SJSA1 (cell line): ENCODE measurements around the gene PRLH. TPM values are rescaled to one million over a fixed set of nuclear protein-coding genes. Genes with fewer than 3 reads are reported as not detected.

Experiments used
- DNase-seq, 2 experiments: peaks; one replicate each; pipeline ENCODE4 v3.0.0-alpha.2; 2015 to 2020; ENCODE audit warnings: low spot score in 2 of 2, low read depth in 1 of 2
- H3K27ac ChIP-seq: fragments of 250-450 bp; sonication (Bioruptor Pico); 2 replicates; pipeline ENCODE4 v1.5.1; 2020; ENCODE audit warnings: mild to moderate bottlenecking, moderate library complexity
- H3K27me3 ChIP-seq: fragments of 250-450 bp; sonication (Bioruptor Pico); replicated peaks from 2 replicates; pipeline ENCODE4 v1.5.1; 2020; ENCODE audit warnings: mild to moderate bottlenecking, moderate library complexity
- H3K36me3 ChIP-seq: fragments of 250-450 bp; sonication (Bioruptor Pico); 2 replicates; pipeline ENCODE4 v1.5.1; 2020; ENCODE audit warnings: mild to moderate bottlenecking
- H3K4me1 ChIP-seq: fragments of 250-450 bp; sonication (Bioruptor Pico); replicated peaks from 2 replicates; pipeline ENCODE4 v1.6.1; 2021; ENCODE audit warnings: mild to moderate bottlenecking
- H3K4me3 ChIP-seq: fragments of 250-450 bp; sonication (Bioruptor Pico); 2 replicates; pipeline ENCODE4 v1.5.1; 2020; ENCODE audit warnings: mild to moderate bottlenecking
- H3K9me3 ChIP-seq: fragments of 250-450 bp; sonication (Bioruptor Pico); replicated peaks from 2 replicates; pipeline ENCODE4 v1.5.1; 2020; ENCODE audit warnings: mild to moderate bottlenecking
- total RNA-seq: library from RNA; depleted of rRNA; stranded (reverse); fragments of >200 nt; shearing (Covaris generic); gene quantifications from 2 replicates; pipeline ENCODE4 v1.2.3, GENCODE V29; 2014

The PRLH gene
- total RNA-seq, 1 experiment from 2014 or later: not detected

DNA sequence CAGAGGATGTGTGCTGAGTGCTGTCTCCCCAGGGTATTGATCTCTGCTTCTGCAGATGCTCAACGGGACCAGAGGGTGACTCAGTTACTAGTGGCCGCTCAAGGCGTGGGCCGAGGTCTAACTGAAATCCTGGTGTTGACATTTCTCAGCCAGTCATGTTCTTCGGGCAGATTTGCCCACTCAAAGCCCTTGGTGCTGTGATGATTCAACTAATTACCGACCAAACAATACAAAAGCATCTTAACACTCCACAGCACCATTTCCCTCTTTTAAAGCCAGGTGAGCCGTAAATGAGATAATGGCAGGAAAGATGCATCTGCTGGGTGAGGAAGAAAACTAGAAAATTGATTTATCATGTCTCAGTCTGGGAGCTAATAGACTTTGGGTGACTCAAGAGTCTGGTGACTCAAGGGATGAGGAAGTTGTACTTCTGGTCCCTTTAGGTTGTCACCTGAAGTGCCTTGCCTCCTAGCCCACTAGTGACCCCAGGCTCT, 32.7 kb upstream of the PRLH start:
- Histone ChIP-seq H3K9me3 (no peaks in the 10 kb centered on the region), H3K36me3 (no peaks in the 10 kb centered on the region), H3K4me3 (no peak overlapping the region), H3K27me3 (no peaks in the 10 kb centered on the region), H3K27ac (no peak overlapping the region), H3K4me1 (no peaks in the 10 kb centered on the region)
- DNase-seq: no peak

DNA sequence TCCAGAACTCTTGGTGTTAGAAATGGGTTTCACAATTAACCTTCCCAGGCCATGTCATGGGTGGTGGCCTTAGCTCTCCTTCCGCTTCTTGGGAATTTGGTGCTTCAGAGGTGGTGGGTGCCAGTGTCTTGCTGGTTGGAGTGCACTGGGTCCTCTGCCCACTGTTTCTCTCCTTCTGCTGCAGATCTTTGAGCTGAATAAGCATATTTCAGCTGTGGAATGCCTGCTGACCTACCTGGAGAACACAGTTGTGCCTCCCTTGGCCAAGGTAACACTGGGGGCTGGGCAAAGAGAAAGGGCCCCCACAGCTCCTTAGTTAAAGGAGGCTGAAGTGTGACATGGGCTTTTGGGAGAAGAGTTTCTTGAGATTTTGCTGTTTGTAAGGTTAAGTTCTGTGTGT, 32.0 kb upstream of the PRLH start:
- H3K36me3 ChIP-seq: no peaks in the 10 kb centered on the region
- H3K27ac ChIP-seq: no peak overlapping the region
- H3K4me3 ChIP-seq: no peak overlapping the region
- H3K4me1 ChIP-seq: no peaks in the 10 kb centered on the region
- no peaks in the 10 kb centered on the region for H3K27me3 ChIP-seq
- no peaks in the 10 kb centered on the region for H3K9me3 ChIP-seq
- DNase-seq: no peak

DNA sequence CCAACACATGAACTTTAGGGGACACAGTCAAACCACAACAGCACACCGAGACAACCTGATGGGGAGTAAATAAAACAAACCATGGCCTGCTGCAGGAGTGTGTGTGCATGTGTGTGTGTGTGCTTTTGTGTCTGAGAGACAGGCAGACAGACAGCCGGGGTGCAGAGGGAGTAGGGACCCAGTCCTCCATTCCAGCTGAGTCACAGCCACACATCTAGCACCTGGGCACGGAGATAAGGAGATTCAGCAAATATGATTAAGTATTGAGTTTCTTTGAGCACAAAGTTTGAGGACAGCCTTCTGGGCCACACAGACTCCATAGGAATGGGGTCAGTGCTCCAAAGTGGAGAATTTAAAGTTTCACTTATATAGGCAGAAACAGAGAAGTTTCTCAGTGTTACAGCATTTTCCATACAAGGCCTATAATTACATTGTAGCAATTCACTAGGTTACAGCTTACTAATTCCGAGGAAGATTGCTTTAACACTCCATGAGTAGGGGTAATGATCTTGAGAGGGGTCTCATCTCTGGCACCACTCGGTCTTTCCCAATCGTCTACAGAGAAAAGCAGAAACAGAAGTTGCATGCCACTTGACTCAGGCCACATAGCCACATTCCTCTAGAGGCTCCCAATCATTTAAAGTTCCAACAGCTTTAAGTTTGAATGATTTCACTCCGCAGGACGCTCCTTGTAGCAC, 30.8 kb upstream of the PRLH start:
- no peak overlapping the region for H3K27ac ChIP-seq
- H3K27me3 ChIP-seq: no peaks in the 10 kb centered on the region
- H3K4me1 ChIP-seq: no peaks in the 10 kb centered on the region
- no peak overlapping the region for H3K4me3 ChIP-seq
- H3K36me3 ChIP-seq: no peaks in the 10 kb centered on the region
- DNase-seq: no peak
- H3K9me3 ChIP-seq: no peaks in the 10 kb centered on the region

DNA sequence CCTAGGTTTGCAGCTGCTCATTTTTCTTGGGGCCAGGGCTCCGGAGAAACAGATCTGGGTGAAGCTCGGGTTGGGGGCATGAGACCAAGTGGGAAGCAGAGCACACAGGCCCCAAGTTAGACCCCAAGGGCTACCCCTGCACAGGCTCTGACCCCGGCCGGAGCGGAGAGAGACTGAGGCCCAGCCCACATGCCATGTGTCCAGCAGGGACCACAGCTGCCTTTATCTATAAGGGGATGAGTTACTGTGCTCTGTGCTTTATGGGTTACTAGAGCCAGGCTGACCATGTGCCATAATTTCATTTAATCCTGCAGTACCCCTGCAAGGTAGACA, 30.3 kb upstream of the PRLH start:
- H3K27me3 ChIP-seq: no peaks in the 10 kb centered on the region
- H3K4me1 ChIP-seq: no peaks in the 10 kb centered on the region; the same call in 1 of the 2 replicates
- H3K9me3 ChIP-seq: no peaks in the 10 kb centered on the region
- no peak overlapping the region for H3K27ac ChIP-seq
- no peak overlapping the region for H3K4me3 ChIP-seq
- no peaks in the 10 kb centered on the region for H3K36me3 ChIP-seq
- no peak for DNase-seq

DNA sequence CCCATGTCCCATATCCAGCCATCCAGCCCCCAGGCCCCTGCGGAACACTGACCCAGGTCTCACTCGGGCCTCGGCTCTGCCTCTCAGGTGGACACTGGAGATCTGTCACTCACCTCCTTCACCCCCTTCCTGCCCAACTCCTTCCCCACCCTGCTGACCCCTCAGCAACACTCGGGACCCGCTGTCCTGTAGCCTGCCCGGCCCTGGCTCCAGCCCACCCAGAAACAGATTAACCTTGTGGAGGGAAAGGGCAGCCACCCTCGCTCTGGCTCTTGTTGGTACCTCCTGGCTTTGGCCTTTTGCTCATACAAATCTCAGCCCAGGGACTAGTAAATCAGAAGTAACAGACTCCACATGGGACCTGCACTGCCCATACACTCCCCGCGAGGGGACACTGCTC, 29.8 kb upstream of the PRLH start:
- Histone ChIP-seq H3K27ac (no peak overlapping the region), H3K4me1 (no peaks in the 10 kb centered on the region; the same call in 1 of the 2 replicates), H3K9me3 (no peaks in the 10 kb centered on the region), H3K27me3 (no peaks in the 10 kb centered on the region), H3K36me3 (no peaks in the 10 kb centered on the region), H3K4me3 (no peak overlapping the region)
- no peak for DNase-seq

DNA sequence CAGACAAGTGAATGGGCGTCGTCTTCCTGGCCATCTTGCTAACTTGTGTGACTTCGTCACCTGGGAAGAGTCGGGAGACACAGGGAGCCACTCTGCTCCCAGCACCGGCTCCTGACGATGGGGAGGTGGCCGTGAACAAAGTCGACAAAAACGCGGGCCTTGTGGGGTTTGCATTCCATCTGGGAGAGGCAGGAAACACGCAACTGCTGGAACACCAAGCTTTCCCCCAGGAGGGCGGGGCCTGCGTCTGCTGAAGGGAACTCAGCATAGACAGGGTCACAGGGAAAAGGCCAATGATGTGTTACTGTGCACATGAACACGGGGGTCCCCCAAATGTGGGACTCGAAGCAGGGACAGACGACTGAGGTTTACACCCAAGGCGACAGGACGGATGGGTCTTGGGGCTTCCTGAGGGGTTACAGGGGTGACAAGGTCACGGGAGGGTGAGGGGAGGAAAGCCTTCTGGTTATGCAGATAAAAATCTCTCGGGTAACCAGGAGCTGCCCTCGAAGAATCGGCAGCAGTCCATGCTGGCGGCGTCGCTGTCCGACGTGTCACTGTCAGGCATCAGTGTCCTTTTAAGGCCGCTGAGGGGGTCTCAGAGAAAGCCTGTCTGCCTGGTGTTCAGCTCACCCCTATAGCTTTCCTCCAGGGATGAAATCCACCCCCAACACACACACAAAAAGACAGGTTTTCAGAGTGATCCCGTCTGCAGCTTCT, 28.2 kb upstream of the PRLH start:
- Histone ChIP-seq H3K4me3 (no peak overlapping the region), H3K27me3 (no peaks in the 10 kb centered on the region), H3K27ac (no peak overlapping the region), H3K36me3 (no peaks in the 10 kb centered on the region), H3K9me3 (no peaks in the 10 kb centered on the region), H3K4me1 (no peaks in the 10 kb centered on the region; the same call in 1 of the 2 replicates)
- DNase-seq: no peak

DNA sequence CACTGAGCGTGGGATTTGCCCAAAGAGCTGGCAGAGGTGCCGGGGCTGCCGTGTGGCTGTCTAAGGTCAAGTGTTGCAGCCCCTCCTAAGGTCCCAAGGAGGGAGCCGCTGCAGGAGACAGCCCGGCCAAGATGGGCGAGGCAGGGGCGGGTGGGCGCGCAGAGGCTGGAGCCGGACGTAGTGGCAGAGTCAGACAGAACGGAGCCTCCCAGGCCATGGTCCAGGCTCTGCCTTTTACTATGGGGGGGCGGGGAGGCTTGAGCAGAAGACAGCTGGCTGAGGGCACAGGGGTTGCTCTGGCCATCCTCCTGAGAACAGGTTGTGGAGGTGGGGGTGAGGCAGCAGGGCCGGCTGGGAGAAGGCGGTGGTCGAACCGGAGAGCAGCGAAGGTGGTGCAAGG, 27.5 kb upstream of the PRLH start:
- Histone ChIP-seq H3K27me3 (no peaks in the 10 kb centered on the region), H3K4me3 (no peak overlapping the region)
- no peak for DNase-seq

DNA sequence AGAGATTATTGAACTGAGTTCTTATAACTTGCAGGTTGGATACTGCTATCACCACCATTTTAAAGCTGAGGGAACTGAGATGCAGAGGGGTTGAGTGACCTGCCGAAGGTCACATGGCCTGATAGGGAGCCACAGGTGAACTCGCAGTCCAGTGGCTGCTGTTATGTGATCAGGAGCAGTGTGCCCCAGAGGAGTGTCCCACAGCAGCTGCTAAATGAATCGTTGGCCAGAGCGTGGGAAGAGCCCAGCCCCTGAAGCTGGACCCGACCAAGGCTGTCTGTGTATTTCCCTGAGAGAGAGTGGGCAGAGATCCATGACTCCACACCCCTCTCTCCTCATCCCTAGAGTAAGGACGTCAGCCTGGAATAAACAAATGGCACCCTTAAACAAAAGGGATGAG, 26.7 kb upstream of the PRLH start:
- no peak for DNase-seq
- no peaks in the 10 kb centered on the region; the same call in 1 of the 2 replicates for H3K4me1 ChIP-seq
- no peak overlapping the region for H3K4me3 ChIP-seq
- H3K27me3 ChIP-seq: no peaks in the 10 kb centered on the region
- H3K9me3 ChIP-seq: no peaks in the 10 kb centered on the region
- no peaks in the 10 kb centered on the region for H3K36me3 ChIP-seq
- H3K27ac ChIP-seq: no peak overlapping the region

More for the DNA sequence above, 27.5 kb upstream of the PRLH start:
- Histone ChIP-seq H3K9me3 (no peaks in the 10 kb centered on the region), H3K27ac (no peak overlapping the region), H3K4me1 (no peaks in the 10 kb centered on the region; the same call in 1 of the 2 replicates), H3K36me3 (no peaks in the 10 kb centered on the region)

DNA sequence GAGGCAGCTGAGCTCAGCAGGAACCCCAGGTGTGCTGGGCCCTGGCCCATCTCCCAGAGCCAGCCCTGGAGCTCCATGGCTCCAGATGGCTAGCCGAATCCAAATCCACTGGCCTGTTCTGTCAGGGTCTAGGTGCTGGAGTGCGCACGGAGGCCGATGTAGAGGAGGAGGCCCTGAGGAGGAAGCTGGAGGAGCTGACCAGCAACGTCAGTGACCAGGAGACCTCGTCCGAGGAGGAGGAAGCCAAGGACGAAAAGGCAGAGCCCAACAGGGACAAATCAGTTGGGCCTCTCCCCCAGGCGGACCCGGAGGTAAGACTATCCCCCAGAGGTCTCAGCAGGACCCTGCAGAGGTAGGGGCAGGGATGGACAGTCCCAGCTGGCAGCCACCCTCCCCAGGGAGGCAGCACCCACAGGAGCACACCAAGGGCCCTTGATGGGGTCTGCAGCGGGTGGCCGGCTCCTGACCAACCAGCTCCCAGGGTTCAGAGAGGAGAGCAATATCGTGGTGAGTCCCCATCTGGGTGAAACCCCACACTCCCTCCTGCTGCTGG, 26.1 kb upstream of the PRLH start:
- no peaks in the 10 kb centered on the region for H3K27me3 ChIP-seq
- no peak overlapping the region for H3K27ac ChIP-seq
- H3K36me3 ChIP-seq: no peaks in the 10 kb centered on the region
- no peak overlapping the region for H3K4me3 ChIP-seq
- no peaks in the 10 kb centered on the region; the same call in 1 of the 2 replicates for H3K4me1 ChIP-seq
- no peak for DNase-seq
- no peaks in the 10 kb centered on the region for H3K9me3 ChIP-seq

DNA sequence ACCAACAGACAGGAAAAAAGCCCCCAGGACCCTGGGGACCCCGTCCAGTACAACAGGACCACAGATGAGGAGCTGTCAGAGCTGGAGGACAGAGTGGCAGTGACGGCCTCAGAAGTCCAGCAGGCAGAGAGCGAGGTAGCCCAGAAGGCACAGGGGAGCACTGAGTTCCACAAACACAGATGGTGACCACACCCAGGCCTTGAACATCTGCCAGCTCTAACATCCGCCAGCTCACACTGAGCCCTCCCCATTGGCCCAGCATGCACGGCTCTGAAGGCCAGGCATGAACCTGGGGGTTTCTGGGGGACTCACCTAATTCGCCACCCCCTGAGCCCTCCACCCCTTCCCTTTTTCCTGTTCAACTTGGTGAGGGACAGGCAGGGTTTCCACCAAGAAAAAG, 25.6 kb upstream of the PRLH start:
- H3K27me3 ChIP-seq: no peaks in the 10 kb centered on the region
- no peaks in the 10 kb centered on the region for H3K36me3 ChIP-seq
- no peak for DNase-seq
- H3K27ac ChIP-seq: no peak overlapping the region
- no peaks in the 10 kb centered on the region; the same call in 1 of the 2 replicates for H3K4me1 ChIP-seq
- H3K9me3 ChIP-seq: no peaks in the 10 kb centered on the region
- no peak overlapping the region for H3K4me3 ChIP-seq

DNA sequence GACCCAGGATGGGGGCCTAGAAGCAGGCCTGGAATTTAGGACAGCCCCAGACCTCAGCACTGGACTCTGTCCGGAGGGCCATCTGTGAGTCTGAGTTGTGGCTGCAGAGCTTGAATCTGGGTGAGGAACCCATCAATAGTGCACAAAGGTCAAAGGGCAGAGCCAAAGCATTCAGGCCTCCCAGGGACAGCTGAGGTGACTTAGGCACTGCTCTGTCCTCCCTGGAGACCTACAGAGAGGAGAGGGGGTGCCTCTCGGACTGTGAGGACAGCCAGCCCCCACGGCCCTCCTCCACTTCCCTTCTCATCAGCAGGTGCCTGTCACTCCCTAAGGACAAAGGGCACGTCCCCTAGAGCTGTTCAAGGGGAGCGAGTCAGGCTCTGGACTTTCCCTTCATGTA, 25.1 kb upstream of the PRLH start:
- H3K27ac ChIP-seq: no peak overlapping the region
- no peaks in the 10 kb centered on the region for H3K36me3 ChIP-seq
- no peak overlapping the region for H3K4me3 ChIP-seq
- DNase-seq: no peak
- no peaks in the 10 kb centered on the region; the same call in 1 of the 2 replicates for H3K4me1 ChIP-seq
- H3K9me3 ChIP-seq: no peaks in the 10 kb centered on the region
- no peaks in the 10 kb centered on the region for H3K27me3 ChIP-seq

DNA sequence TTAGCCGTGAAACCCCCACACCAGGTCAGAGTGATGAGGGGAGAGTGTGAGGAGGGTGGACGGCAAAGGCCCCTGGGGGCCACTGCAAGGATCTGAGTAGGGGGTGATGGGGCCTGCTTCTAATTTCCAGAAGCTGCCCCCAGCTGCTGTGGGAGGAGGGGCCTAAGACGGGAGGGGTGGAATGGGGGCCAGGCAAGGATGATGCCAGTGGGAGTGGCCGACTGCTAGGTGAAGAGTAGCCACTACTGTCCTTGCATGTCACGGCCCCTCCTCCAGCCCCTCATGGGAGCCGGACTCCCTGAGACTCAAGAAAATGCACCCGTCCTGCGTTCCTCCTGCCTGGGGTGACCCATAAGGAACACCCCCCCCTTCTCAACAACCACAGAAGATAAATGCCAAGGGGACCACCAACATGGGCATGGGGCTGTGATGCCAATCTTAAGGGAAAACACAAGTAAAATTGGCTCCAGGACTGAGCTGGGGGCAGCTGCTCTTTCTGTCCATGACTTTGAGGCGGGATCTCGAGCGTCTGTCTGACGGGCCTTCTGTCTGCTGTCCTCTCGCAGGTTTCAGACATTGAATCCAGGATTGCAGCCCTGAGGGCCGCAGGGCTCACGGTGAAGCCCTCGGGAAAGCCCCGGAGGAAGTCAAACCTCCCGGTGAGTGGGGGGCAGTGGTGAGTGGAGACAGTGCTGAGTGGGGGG, 24.2 kb upstream of the PRLH start:
- Histone ChIP-seq H3K9me3 (no peaks in the 10 kb centered on the region), H3K4me3 (no peak overlapping the region), H3K4me1 (no peaks in the 10 kb centered on the region; the same call in 1 of the 2 replicates), H3K27me3 (no peaks in the 10 kb centered on the region), H3K27ac (no peak overlapping the region), H3K36me3 (no peaks in the 10 kb centered on the region)
- no peak for DNase-seq

DNA sequence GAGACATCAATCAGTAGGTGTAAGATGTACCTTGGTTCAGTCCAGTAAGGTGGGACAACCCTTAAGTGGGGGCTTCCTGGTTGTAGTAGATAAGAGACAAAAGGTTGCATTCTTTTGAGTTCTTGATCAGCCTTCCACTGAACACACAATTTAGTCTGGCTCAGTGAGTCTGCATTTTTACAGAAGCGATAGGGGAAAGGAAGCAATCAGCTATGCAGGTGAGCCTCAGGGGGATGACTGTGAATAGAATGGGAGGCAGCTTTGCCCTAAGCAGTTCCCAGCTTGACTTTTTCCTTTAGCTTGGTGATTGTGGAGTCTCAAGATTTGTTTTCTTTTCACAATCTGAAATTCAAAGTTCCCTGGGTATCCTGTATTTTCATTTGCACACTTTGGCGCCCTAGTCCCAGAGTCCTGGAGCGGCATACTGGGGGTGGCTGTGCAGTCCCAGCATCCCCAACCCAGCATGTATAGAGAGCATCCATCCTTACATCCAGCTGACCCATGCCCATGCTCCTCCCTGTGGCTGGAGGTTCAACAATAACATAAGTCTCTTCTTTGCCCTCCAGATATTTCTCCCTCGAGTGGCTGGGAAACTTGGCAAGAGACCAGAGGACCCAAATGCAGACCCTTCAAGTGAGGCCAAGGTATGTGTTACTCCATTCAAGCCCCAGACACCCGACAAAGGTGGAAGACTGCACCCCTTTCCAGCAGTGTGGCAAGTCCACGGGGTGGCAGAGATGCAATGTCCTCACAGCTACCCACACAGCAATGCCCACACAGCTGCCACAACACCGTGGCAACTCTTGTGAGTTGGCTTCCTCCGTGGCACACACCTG, 20.1 kb upstream of the PRLH start:
- Histone ChIP-seq H3K9me3 (no peaks in the 10 kb centered on the region), H3K36me3 (no peaks in the 10 kb centered on the region), H3K4me1 (0 out of 2 replicates have a peak, but pooled peaks cover 4% of the 10 kb centered on the region), H3K4me3 (no peak overlapping the region), H3K27ac (no peak overlapping the region), H3K27me3 (no peaks in the 10 kb centered on the region)
- no peak for DNase-seq
